ENCODE results near the gene AVPI1.
"Not testable (repeated sequence)": the region's sequence is repeated elsewhere in the genome, so short reads cannot be mapped to it uniquely, and the experiment has no call there.

The AVPI1 gene

DNA sequence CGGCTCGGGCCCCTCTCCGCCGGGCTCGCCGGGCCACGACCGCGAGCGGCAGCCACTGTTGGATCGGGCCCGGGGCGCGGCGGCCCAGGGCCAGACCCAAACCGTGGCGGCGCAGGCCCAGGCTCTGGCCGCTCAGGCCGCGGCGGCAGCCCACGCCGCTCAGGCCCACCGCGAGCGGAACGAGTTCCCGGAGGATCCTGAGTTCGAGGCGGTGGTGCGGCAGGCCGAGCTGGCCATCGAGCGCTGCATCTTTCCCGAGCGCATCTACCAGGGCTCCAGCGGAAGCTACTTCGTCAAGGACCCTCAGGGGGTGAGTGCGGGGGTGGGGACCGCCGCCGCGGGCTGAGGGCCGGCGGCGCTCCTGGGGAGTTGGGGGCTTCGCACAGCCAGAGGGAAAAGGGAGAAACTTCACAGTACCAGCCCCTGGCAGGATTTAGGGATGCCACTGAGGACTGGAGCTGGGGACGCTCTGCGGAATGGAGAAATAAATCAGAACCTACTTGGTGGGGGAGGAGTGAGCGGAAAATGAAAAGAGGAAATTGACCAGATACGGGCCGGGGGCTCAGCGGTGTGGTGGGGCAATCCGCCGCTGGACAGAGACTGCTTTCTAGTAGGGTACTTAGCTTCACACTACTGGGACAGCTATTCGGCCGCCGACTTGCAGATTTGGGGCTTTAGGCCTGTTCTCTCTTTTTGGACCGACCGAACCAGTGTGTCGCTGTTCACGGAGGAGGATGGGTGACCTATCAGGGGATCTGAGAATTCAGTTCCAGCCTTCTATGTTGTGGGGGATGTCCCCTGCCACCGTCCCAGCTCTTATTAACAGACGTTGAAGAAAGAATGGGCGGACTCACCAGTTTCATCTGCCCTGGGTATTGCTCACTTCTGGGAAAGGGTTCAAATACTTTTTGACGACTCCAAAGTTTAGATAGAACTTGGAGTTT is 45.9 kb downstream of the AVPI1 start:
- H3K4me3 ChIP-seq (ENCODE audit: low read depth, low read length): peak overlapping the region; percentile 81
- DNase-seq (ENCODE audit: low read depth): no peak
- in situ Hi-C loops (cut with HindIII; ENCODE audit: low sequenced_read_pairs): no loop called here
- TF ChIP-seq, protein P1, sequence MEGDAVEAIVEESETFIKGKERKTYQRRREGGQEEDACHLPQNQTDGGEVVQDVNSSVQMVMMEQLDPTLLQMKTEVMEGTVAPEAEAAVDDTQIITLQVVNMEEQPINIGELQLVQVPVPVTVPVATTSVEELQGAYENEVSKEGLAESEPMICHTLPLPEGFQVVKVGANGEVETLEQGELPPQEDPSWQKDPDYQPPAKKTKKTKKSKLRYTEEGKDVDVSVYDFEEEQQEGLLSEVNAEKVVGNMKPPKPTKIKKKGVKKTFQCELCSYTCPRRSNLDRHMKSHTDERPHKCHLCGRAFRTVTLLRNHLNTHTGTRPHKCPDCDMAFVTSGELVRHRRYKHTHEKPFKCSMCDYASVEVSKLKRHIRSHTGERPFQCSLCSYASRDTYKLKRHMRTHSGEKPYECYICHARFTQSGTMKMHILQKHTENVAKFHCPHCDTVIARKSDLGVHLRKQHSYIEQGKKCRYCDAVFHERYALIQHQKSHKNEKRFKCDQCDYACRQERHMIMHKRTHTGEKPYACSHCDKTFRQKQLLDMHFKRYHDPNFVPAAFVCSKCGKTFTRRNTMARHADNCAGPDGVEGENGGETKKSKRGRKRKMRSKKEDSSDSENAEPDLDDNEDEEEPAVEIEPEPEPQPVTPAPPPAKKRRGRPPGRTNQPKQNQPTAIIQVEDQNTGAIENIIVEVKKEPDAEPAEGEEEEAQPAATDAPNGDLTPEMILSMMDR (IDR thresholded peaks at IDR 0.05; ENCODE audit: low read depth, low read length, missing control alignments): no peak

DNA sequence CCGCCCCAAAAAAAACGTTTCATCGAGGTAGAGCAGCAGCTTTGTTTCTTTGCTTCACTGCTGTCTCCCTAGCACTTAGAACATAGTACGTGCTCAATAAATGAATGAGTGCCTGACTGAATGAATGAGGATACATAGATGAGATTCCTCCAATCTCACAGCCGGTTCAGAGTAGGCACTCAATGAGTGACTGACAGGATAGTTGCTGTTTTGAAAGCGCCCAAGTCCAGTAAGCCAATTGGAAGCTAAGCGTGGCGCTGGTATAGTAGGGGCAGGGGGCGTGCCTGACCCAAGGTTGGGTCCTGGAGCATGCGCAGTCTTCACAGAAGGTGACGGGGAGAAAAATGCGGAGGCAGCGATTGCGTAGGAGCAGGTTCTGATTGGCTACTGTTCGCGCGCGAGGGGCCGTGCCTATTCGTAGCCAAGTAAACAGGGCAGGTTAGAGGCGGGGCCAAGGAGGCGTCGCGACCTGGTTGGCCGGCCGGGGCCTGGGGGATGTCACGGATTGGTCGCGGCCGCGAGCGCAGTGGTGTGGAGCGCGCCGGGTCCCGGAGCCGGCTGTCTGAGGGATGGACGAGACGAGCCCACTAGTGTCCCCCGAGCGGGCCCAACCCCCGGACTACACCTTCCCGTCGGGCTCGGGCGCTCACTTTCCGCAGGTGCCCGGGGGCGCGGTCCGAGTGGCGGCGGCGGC is 46.7 kb downstream of the AVPI1 start, which contains the start of gene PI4K2A:
Gene PI4K2A, plus strand, starts transcription at position 498 of the 694 bp plus-strand sequence. Its CDS starts 72 bp downstream, at position 570.
- peak within 1 kb of the TSS; percentile 81 for H3K4me3 ChIP-seq (ENCODE audit: low read depth, low read length)
- TF ChIP-seq, protein P1 (IDR thresholded peaks at IDR 0.05; ENCODE audit: low read depth, low read length, missing control alignments): no peak
- in situ Hi-C loops (cut with HindIII; ENCODE audit: low sequenced_read_pairs): no loop called here
- peak; percentile 98 for DNase-seq (ENCODE audit: low read depth)

DNA sequence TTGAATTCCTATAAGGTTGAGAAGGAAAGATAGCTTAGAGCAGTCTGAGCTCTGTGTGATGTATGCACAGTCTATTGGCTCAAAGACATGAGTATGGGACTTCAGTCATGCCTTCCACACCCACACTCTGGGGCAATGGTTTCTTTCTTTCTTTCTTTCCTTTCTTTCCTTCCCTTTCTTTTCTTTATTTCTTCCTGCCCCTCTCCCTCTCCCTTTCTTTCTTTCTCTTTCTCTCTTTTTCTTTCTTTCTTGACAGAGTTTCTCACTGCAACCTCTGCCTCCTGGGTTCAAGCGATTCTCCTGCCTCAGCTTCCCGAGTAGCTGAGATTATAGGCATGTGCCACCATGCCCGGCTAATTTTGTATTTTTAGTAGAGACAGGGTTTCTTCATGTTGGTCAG is 48.0 kb downstream of the AVPI1 start:
- in situ Hi-C loops (cut with HindIII; ENCODE audit: low sequenced_read_pairs); DNase-seq (ENCODE audit: low read depth); H3K4me3 ChIP-seq (ENCODE audit: low read depth, low read length): not testable (repeated sequence)

DNA sequence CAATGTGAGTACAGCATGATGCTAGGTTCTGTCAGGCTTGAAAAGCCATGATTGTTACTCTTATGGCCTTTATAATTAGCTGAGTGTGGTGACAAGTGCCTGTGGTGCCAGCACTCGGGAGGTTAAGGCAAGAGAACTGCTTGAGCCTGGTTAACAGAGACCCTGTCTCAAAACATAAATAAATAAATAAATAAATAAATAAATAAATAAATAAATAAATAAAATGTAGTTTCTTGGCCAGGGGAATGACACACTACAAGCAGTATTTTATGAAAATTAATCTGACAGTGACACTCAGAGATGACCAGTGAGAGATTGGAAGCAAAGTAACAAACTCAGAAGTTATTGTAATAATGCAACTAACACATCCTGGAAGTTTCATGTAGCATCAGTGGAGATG is 51.5 kb downstream of the AVPI1 start:
- in situ Hi-C loops (cut with HindIII; ENCODE audit: low sequenced_read_pairs): no loop called here
- no peak overlapping the region for H3K4me3 ChIP-seq (ENCODE audit: low read depth, low read length)
- DNase-seq (ENCODE audit: low read depth): no peak
- TF ChIP-seq, protein P1 (IDR thresholded peaks at IDR 0.05; ENCODE audit: low read depth, low read length, missing control alignments): no peak

DNA sequence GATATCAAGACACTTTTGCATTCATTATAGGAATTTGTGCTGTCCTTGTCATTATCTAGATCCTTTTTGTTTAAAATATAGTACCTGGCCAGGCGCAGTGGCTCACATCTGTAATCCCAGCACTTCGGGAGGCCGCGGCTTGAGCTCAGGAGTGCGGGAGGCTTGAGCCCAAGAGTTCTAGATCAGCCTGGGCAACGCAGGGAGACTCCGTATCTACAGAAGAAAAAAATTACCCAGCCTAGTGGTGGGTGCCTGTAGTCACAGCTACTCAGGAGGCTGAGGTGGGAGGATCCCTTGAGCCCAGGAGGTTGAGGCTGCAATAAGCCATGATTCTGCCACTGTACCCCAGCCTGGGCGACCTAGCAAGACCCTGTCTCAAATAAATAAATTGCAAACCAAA is 53.1 kb downstream of the AVPI1 start:
- no peak for DNase-seq (ENCODE audit: low read depth)
- in situ Hi-C loops (cut with HindIII; ENCODE audit: low sequenced_read_pairs): no loop called here
- TF ChIP-seq, protein P1 (IDR thresholded peaks at IDR 0.05; ENCODE audit: low read depth, low read length, missing control alignments): no peak
- H3K4me3 ChIP-seq (ENCODE audit: low read depth, low read length): peak overlapping the region; percentile 89

DNA sequence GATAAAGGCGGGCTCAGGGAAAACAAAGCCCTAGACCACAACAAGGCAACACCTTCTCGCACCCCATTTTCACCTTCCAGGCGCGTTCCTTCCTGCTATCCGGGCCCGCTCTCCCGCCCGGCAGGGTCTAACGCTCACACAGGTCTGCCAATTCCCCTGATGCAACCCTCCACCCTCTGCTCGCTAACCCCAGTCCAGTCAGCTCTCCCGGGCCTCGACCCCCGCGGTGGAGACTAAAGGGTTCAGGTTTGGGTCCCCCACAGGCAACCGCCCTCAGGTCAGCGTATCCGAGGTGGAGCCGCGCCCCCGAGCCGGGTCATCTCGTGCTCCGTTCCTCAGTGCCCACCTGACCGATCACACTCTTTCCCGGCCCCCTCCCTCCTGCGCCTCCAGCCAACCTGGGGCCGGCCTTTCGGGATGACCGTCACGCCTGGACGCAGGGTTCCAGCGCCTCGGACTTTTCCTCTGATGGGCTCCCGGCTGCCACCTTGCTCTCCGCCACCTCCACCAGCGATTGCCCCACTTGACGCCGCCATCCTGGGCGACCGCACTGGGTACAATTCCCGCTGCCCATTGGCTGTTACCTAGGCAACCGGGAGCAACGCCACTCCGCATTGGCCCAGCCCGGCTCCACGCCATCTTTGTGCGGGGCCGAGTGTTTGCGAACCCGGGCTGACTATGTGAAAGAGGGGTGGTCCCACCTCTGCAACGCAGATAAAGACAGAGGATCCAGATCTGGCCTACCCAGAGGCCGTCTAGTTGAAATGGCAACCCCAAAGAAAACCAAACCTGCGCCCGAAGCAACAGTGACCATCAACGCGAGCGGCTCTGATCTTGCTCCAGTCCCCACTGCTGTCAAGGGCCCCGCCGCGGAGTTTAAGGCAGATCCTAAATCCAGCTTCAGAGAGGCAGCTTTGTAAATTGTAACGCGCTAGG is 53.8 kb downstream of the AVPI1 start, which contains the start of gene MORN4:
Gene MORN4, minus strand, starts transcription at position 552 of the 936 bp plus-strand sequence. CDS start 13,847 bp downstream, outside the sequence.
- peak within 1 kb of the TSS; percentile 89 for H3K4me3 ChIP-seq (ENCODE audit: low read depth, low read length)
- TF ChIP-seq, protein P1 (IDR thresholded peaks at IDR 0.05; ENCODE audit: low read depth, low read length, missing control alignments): no peak
- in situ Hi-C loops (cut with HindIII; ENCODE audit: low sequenced_read_pairs): no loop called here
- peak; percentile 77 for DNase-seq (ENCODE audit: low read depth)
